Astrocyte (in vitro differentiated cells and primary cell): Measurements from ENCODE around the gene TPM1. TPM values are rescaled to one million over a fixed set of nuclear protein-coding genes. Genes with fewer than 3 reads are reported as not detected.

Experiments used
- DNase-seq: peaks from one replicate; pipeline ENCODE4 v3.0.0-alpha.2; 2010; ENCODE audit warnings: low read depth
- FAIRE-seq: peaks from 2 replicates; lab custom pipeline; 2011; peaks lifted over from hg19 to GRCh38; lab: Jason Lieb, UNC
- H2AFZ ChIP-seq: 2 replicates; pipeline ENCODE4 v1.6.0; 2012; ENCODE audit warnings: low read depth, low read length, inconsistent platforms
- H3K27ac ChIP-seq: 2 replicates; pipeline ENCODE4 v1.5.1; 2011; ENCODE audit warnings: low read depth, low read length, inconsistent platforms
- H3K27me3 ChIP-seq: 2 replicates; pipeline ENCODE4 v1.6.0; 2011; ENCODE audit warnings: low read length, inconsistent platforms; ENCODE audit not compliant: insufficient read depth
- H3K36me3 ChIP-seq: 2 replicates; pipeline ENCODE4 v1.5.1; 2011; ENCODE audit warnings: low read length, inconsistent platforms; ENCODE audit not compliant: insufficient read depth
- H3K4me1 ChIP-seq: 2 replicates; pipeline ENCODE4 v1.5.1; 2011; ENCODE audit warnings: low read length, inconsistent platforms; ENCODE audit not compliant: insufficient read depth
- H3K4me2 ChIP-seq: 2 replicates; pipeline ENCODE4 v1.6.0; 2012; ENCODE audit warnings: low read length, inconsistent platforms
- H3K4me3 ChIP-seq: 2 replicates; pipeline ENCODE4 v1.5.1; 2011; ENCODE audit warnings: low read depth, mild to moderate bottlenecking, low read length, inconsistent platforms; ENCODE audit not compliant: insufficient read depth
- H3K79me2 ChIP-seq: 2 replicates; pipeline ENCODE4 v1.6.0; 2012; ENCODE audit warnings: mild to moderate bottlenecking, low read length, inconsistent platforms; ENCODE audit not compliant: insufficient read depth
- H3K9ac ChIP-seq: 2 replicates; pipeline ENCODE4 v1.6.0; 2012; ENCODE audit warnings: mild to moderate bottlenecking, low read length, inconsistent platforms
- H3K9me3 ChIP-seq: 2 replicates; pipeline ENCODE4 v1.5.1; 2012; ENCODE audit warnings: low read depth, mild to moderate bottlenecking, low read length, inconsistent platforms; ENCODE audit not compliant: insufficient read depth
- H4K20me1 ChIP-seq: 2 replicates; pipeline ENCODE4 v1.6.0; 2012; ENCODE audit warnings: low read length, inconsistent platforms; ENCODE audit not compliant: insufficient read depth
- H3K27ac Mint-ChIP-seq: one replicate; pipeline ENCODE4 v1.8.0; 2021; ENCODE audit warnings: mild to moderate bottlenecking, mixed read lengths; ENCODE audit not compliant: unreplicated experiment
- H3K27me3 Mint-ChIP-seq: one replicate; pipeline ENCODE4 v1.8.0; 2021; ENCODE audit warnings: low read depth, mixed read lengths; ENCODE audit not compliant: unreplicated experiment
- H3K36me3 Mint-ChIP-seq: one replicate; pipeline ENCODE4 v1.8.0; 2021; ENCODE audit warnings: low read depth, mixed read lengths; ENCODE audit not compliant: unreplicated experiment
- H3K4me1 Mint-ChIP-seq: one replicate; pipeline ENCODE4 v1.8.0; 2021; ENCODE audit warnings: low read depth, mixed read lengths; ENCODE audit not compliant: unreplicated experiment
- H3K4me3 Mint-ChIP-seq: one replicate; pipeline ENCODE4 v1.8.0; 2021; ENCODE audit warnings: mild to moderate bottlenecking, moderate library complexity, mixed read lengths; ENCODE audit not compliant: unreplicated experiment
- H3K9me3 Mint-ChIP-seq: one replicate; pipeline ENCODE4 v1.8.0; 2021; ENCODE audit warnings: mild to moderate bottlenecking, mixed read lengths; ENCODE audit not compliant: unreplicated experiment
- CTCF ChIP-seq: IDR thresholded peaks from 2 replicates; pipeline ENCODE4 v1.5.1; 2011; ENCODE audit warnings: low read depth, mild to moderate bottlenecking, inconsistent platforms, low read length, moderate library complexity; ENCODE audit not compliant: insufficient read depth
- EZH2 ChIP-seq: IDR thresholded peaks from 2 replicates; pipeline ENCODE4 v1.6.1; 2012; ENCODE audit warnings: mild to moderate bottlenecking, low read length, inconsistent platforms; ENCODE audit not compliant: insufficient read depth
- total RNA-seq: library from RNA; stranded (reverse); gene quantifications from 2 replicates; pipeline ENCODE4 v1.2.1, GENCODE V29; 2021

The TPM1 gene
- total RNA-seq, 1 donor from 2014 or later: 2,922 TPM

- Histone ChIP-seq H3K4me3 (no peak overlapping the region), H3K4me2 (peak overlapping the region; percentile 40), H3K79me2 (no peaks in the 10 kb centered on the region), H3K27me3 (no peaks in the 10 kb centered on the region), H3K36me3 (no peaks in the 10 kb centered on the region), H3K27ac (peak overlapping the region; percentile 75), H4K20me1 (no peaks in the 10 kb centered on the region), H3K4me1 (peaks cover 22% of the 10 kb centered on the region), H3K9ac (peak overlapping the region; percentile 55), H3K9me3 (no peaks in the 10 kb centered on the region), H2AFZ (no peak overlapping the region)
- FAIRE-seq (peak; percentile 98), DNase-seq (peak; percentile 100)
- H3K27ac Mint-ChIP-seq: peak overlapping the region; percentile 91
- H3K36me3 Mint-ChIP-seq: peaks cover 2% of the 10 kb centered on the region
- TF ChIP-seq CTCF (no peak), EZH2 (no peak)
- H3K27me3 Mint-ChIP-seq: no peaks in the 10 kb centered on the region
- peak overlapping the region; percentile 45 for H3K4me3 Mint-ChIP-seq
- peaks cover 43% of the 10 kb centered on the region for H3K4me1 Mint-ChIP-seq
- peaks cover 5% of the 10 kb centered on the region for H3K9me3 Mint-ChIP-seq
Measured at GRCh38 chr15:63107895-63108546, 65.5 kb downstream of the TPM1 start.

GRCh38 chr15:63109498-63109897 lies 67.0 kb downstream of the TPM1 start:
- Histone ChIP-seq H4K20me1 (no peaks in the 10 kb centered on the region), H3K79me2 (no peaks in the 10 kb centered on the region), H3K4me1 (peaks cover 27% of the 10 kb centered on the region), H3K36me3 (no peaks in the 10 kb centered on the region), H3K4me2 (no peak overlapping the region), H3K27ac (no peak overlapping the region), H3K9ac (no peak overlapping the region), H3K27me3 (no peaks in the 10 kb centered on the region), H2AFZ (no peak overlapping the region), H3K9me3 (no peaks in the 10 kb centered on the region), H3K4me3 (no peak overlapping the region)
- TF ChIP-seq CTCF (no peak), EZH2 (no peak)
- Mint-ChIP-seq H3K4me1 (peaks cover 46% of the 10 kb centered on the region), H3K9me3 (peaks cover 5% of the 10 kb centered on the region), H3K27me3 (no peaks in the 10 kb centered on the region), H3K27ac (peak overlapping the region; percentile 91), H3K36me3 (peaks cover 1% of the 10 kb centered on the region), H3K4me3 (no peak overlapping the region)
- DNase-seq (no peak), FAIRE-seq (no peak)

DNA sequence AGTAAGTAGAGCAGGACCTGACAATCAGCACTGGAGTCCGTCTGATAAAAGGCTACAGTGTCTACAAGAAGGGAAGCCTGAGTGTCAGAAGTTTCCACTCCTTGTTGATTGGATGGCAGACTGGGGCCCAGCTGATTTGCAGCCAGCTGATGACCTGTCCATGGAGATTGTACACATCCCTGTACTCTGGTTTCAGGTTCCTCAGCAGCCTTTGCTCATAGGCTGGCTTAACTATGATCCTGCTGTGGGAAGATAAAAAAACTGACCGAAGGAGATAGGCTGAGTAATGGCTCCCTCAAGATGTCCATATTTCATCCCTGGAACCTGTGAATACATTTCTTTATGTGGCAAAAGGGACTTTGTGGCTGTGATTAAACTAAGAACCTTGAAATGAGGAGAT lies 67.4 kb downstream of the TPM1 start:
- FAIRE-seq: no peak
- Mint-ChIP-seq H3K36me3 (no peaks in the 10 kb centered on the region), H3K4me1 (peaks cover 42% of the 10 kb centered on the region), H3K4me3 (no peak overlapping the region), H3K9me3 (peaks cover 5% of the 10 kb centered on the region), H3K27ac (peak overlapping the region; percentile 72), H3K27me3 (no peaks in the 10 kb centered on the region)
- no peak for TF ChIP-seq EZH2
- TF ChIP-seq CTCF: no peak
- H3K36me3 ChIP-seq: no peaks in the 10 kb centered on the region
- no peaks in the 10 kb centered on the region for H3K79me2 ChIP-seq
- no peaks in the 10 kb centered on the region for H3K9me3 ChIP-seq
- H2AFZ ChIP-seq: no peak overlapping the region
- H3K27me3 ChIP-seq: no peaks in the 10 kb centered on the region
- no peak overlapping the region for H3K4me2 ChIP-seq
- no peak overlapping the region for H3K27ac ChIP-seq
- no peaks in the 10 kb centered on the region for H4K20me1 ChIP-seq
- H3K9ac ChIP-seq: no peak overlapping the region
- peak; percentile 61 for DNase-seq
- H3K4me3 ChIP-seq: no peak overlapping the region
- peaks cover 27% of the 10 kb centered on the region for H3K4me1 ChIP-seq
